BLaER1 treated with 17β-estradiol and CSF1 and Interleukin-3, amounts not matched to agents 10 nM and 100 nM (cell line): ENCODE results near the gene MTA1.

ENCODE experiments used
- H3K27ac ChIP-seq, 11 experiments: shearing (Covaris generic); formaldehyde crosslinking; 2 replicates each; pipeline ENCODE4 v1.8.1; 2022
- H3K27me3 ChIP-seq, 11 experiments: shearing (Covaris generic); formaldehyde crosslinking; 2 replicates each; pipeline ENCODE4 v1.8.1; 2022
- H3K36me3 ChIP-seq, 11 experiments: shearing (Covaris generic); formaldehyde crosslinking; 2 replicates each; pipeline ENCODE4 v1.8.1; 2022
- H3K4me1 ChIP-seq, 10 experiments: shearing (Covaris generic); formaldehyde crosslinking; 2 replicates each; pipeline ENCODE4 v1.8.1; 2022
- H3K4me2 ChIP-seq, 11 experiments: shearing (Covaris generic); formaldehyde crosslinking; 2 replicates each; pipeline ENCODE4 v1.8.1; 2022
- H3K4me3 ChIP-seq, 10 experiments: shearing (Covaris generic); formaldehyde crosslinking; 2 replicates each; pipeline ENCODE4 v1.8.1; 2022
- H3K9ac ChIP-seq, 11 experiments: shearing (Covaris generic); formaldehyde crosslinking; 2 replicates each; pipeline ENCODE4 v1.8.1; 2022
- H3K9me3 ChIP-seq, 11 experiments: shearing (Covaris generic); formaldehyde crosslinking; replicated peaks in 1 of 11; 2 replicates each; pipeline ENCODE4 v1.8.1; 2022
- H4K20me1 ChIP-seq, 11 experiments: shearing (Covaris generic); formaldehyde crosslinking; 2 replicates each; pipeline ENCODE4 v1.8.1; 2022
- Cebpa-rat ChIP-seq, 11 experiments: shearing (Covaris generic); IDR thresholded peaks; 2 replicates each; pipeline ENCODE4 v1.8.1; 2022

MTA1 gene

DNA sequence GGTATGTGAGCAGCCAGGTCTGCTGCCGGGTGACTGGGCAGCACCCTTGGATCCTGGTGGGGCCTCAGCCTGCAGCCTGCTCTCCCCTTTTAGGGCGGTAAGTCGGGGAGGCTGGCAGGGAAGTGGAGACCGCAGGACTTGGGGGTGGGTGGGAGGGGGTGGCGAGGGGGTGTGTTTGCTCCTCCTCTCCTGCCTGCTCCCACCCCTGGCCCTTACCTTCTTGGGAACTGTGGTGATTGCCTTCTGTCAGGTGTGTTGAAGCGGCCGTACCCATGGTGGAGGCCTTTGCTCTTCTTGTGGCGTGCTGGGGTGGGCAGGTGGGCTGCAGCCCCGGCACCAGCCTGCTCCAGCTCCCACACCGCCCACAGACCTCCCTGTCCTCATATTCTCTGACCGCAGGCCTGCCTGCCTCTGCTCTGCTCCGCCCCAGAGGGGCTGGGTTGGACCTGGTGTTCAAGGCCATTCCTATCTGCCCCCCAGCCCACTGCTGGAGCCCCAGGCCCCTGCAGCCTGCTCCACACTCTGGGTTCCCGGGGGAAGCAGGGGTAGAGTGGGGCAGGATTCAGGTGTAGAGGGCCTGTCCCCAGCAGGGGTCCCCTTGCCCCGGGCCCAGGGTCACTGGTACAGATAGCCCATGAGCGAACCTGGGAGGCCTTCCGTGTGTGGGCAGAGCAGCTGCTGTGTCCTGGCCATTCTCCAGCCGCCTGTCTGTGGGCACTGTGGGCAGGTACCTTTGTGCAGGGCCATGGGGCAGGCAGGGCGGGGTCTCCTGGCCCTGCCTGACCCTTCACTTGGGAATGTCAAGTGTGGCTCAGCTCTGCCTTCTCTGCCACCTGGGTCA is 76.6 kb downstream of the MTA1 start:
- no peaks in the 10 kb centered on the region for H3K27me3 ChIP-seq
- H3K9me3 ChIP-seq: no peaks in the 10 kb centered on the region
- peaks cover 0 to 84% (median 13%) of the 10 kb centered on the region in 11 experiments; a peak in 17 of 22 replicates for H4K20me1 ChIP-seq
- no peak for TF ChIP-seq Cebpa-rat (IDR thresholded peaks at IDR 0.05)
- no peak overlapping the region for H3K27ac ChIP-seq
- no peak overlapping the region for H3K4me2 ChIP-seq
- H3K36me3 ChIP-seq: peaks cover 0 to 52% (median 12%) of the 10 kb centered on the region in 11 experiments; a peak in 14 of 22 replicates
- H3K4me3 ChIP-seq: no peak overlapping the region
- peaks cover 0 to 13% (median 10%) of the 10 kb centered on the region in 10 experiments; a peak in 17 of 20 replicates for H3K4me1 ChIP-seq
- H3K9ac ChIP-seq: no peak overlapping the region; a peak in 1 of 22 replicates

DNA sequence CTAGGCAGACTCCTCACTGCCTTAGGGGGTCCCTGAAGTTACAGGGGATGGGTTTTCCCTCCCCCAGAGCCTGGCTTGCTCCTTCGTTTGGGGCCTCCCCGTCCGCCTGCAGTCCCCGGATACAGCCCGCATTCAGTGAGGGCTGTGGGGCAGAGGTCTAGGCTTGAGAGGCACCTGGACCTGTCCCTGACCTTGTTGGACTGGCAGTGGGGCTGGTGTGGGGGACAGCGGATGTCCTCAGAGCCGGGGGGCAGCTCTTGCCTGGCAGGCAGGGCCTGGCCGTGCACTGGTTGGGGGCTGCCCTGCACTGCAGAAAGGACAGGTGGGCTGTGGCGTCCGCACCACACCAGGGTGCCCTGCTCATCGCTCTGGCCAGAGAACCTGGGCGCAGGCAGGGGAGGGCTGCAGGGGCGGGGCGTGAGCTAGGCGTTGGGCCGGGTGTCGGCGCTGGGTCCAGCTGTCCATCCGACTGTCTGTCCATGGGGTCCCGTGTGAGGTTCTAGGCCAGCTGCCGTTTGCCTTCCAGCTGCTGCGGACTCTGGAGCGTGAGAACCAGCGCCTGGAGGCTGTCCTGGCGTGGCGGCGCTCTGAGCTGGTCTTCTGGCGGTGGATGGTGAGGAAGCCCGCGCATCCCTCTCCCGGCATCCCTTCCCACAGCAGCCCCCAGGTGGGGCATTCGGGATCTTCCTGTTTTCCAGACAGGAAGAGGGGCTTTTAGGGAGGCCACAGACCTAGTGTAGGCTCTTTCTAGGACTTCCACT is 77.4 kb downstream of the MTA1 start:
- Histone ChIP-seq H3K4me1 (peaks cover 0 to 9% (median 6%) of the 10 kb centered on the region in 10 experiments; a peak in 17 of 20 replicates), H3K4me3 (no peak overlapping the region), H3K9ac (no peak overlapping the region), H3K27ac (no peak overlapping the region), H3K4me2 (no peak overlapping the region), H3K27me3 (no peaks in the 10 kb centered on the region), H3K9me3 (no peaks in the 10 kb centered on the region), H4K20me1 (peaks cover 0 to 81% (median 10%) of the 10 kb centered on the region in 11 experiments; a peak in 17 of 22 replicates), H3K36me3 (peaks cover 0 to 50% (median 12%) of the 10 kb centered on the region in 11 experiments; a peak in 14 of 22 replicates)
- no peak for TF ChIP-seq Cebpa-rat (IDR thresholded peaks at IDR 0.05)

DNA sequence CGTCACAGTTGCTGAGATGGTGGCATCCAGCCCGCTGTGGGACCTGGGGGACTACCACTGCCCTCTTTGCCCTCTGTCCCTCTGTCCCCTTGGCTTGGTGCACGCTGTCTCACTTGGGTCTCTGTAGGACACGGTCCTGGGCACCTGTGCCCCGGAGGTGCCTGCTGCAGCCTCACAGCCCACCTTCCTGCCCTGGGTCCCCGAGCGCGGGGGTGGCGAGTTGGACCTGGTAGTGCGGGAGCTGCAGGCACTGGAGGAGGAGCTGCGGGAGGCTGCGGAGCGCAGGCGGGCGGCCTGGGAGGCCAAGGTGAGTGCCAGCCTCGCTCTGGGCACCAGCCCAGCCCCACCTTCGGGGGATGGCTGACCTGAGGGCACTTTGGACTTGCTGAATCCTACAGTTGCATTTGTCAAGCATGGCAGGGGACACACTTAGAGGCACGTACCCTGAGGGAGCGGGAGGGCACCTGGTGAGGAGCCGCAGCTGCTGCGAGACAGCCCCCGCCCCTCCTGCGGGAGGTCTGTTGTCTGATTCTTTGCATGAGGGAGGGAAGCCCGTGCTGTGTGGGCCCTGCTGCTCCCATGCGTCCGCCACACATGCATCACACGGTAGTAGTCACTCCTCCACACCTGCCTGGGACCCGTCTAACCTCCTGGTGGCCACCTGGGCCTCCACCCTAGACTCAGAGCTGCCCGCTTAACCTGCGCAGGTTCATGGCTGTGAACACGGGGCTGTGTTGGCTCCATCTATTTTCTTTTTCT is 78.2 kb downstream of the MTA1 start:
- peaks cover 0 to 77% (median 2%) of the 10 kb centered on the region in 11 experiments; a peak in 10 of 22 replicates for H4K20me1 ChIP-seq
- no peak for TF ChIP-seq Cebpa-rat (IDR thresholded peaks at IDR 0.05)
- peaks cover 0 to 42% (median 12%) of the 10 kb centered on the region in 11 experiments; a peak in 14 of 22 replicates for H3K36me3 ChIP-seq
- no peaks in the 10 kb centered on the region for H3K27me3 ChIP-seq
- H3K4me2 ChIP-seq: no peak overlapping the region
- no peak overlapping the region for H3K27ac ChIP-seq
- H3K4me3 ChIP-seq: no peak overlapping the region
- no peaks in the 10 kb centered on the region for H3K9me3 ChIP-seq
- peaks cover 0 to 7% (median 3%) of the 10 kb centered on the region in 10 experiments; a peak in 7 of 20 replicates for H3K4me1 ChIP-seq
- H3K9ac ChIP-seq: 0 out of 22 replicates have a peak overlapping the region, but pooled peaks of 1 of the 11 experiments have one; percentile 13

DNA sequence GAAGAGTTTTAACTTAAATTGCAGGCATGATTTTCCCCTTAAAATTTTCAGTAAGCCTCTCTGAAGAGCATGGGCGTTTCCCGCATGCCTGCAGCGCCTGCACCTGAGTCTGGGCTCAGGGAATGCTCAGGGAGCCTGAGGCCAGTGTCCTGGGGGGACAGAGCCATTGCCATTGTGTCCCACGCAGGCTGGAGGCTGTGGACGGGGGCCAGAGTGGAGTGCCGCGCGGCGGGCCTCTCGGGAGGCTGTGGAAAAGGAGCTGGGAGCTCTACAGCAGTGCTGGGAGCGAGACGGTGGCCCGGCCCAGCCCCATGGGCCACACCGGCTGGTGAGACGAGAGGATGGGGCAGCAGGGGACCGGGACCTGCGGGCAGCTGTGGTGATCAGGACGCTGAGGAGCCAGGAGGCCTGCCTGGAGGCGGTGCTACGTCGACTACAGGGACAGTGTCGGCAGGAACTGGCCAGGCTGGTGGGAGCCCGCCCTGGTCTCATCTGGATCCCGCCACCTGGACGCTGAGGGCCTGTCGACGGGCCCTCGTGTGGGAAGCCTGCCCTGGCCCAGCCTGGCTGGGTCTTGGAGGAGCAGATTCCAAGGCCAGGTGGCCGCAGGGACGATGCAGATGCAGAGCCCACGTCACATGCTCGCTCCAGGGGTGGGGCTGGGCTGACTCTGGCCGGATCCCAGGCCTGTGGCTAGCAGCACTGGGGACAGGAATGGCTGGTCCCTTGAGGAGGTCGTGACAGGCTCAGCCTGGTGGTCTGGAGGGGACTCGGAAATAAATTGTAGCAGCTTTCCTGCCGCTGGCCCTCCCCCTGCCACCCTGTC is 79.0 kb downstream of the MTA1 start:
- no peak for TF ChIP-seq Cebpa-rat (IDR thresholded peaks at IDR 0.05)
- no peaks in the 10 kb centered on the region for H3K9me3 ChIP-seq
- H3K4me2 ChIP-seq: no peak overlapping the region
- no peak overlapping the region for H3K27ac ChIP-seq
- H3K9ac ChIP-seq: no peak overlapping the region
- H3K27me3 ChIP-seq: no peaks in the 10 kb centered on the region
- peaks cover 0 to 76% (median 0%) of the 10 kb centered on the region in 11 experiments; a peak in 10 of 22 replicates for H4K20me1 ChIP-seq
- peaks cover 0 to 38% (median 11%) of the 10 kb centered on the region in 11 experiments; a peak in 13 of 22 replicates for H3K36me3 ChIP-seq
- H3K4me3 ChIP-seq: no peak overlapping the region
- H3K4me1 ChIP-seq: peaks cover 0 to 15% (median 6%) of the 10 kb centered on the region in 10 experiments; a peak in 10 of 20 replicates

DNA sequence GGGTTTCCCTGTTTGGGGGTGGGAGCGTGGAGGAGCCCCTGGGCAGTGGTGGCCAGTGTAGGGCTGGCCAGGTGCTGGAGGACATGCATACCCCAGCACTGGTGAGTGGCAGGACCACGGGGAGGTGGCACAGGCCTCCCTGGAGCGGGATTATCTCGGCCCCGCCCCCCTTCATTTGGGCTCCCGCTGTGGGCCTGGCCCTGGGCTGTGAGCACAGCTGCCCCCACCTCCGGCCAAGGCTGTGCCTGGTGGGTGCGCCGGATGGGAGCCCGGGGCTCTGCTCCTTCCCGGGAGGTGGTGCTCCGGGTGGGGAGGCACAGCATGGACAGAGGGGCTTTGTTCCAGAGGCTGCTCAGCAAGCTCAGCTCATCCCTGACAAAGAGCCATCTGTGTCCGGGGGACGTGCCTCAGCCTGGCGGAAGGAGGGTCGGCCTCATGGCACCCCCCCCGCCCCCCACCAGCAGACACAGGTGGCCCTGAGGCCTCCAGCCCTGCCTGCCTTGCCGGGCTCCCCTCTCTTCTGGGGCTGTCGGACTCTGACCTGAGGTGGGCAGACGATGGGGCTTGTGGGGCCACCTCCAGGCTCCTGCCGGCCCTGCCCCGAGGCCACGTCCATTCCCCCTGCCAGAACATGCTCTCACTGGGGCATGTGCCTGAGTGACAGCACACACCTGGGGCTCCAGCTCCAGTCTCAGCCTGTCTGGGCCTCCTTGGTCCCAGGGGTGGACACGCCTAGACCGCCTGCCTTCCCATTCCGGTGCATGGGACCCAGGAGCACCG is 79.8 kb downstream of the MTA1 start:
- Histone ChIP-seq H3K36me3 (peaks cover 0 to 35% (median 11%) of the 10 kb centered on the region in 11 experiments; a peak in 13 of 22 replicates), H3K4me2 (no peak overlapping the region)

DNA sequence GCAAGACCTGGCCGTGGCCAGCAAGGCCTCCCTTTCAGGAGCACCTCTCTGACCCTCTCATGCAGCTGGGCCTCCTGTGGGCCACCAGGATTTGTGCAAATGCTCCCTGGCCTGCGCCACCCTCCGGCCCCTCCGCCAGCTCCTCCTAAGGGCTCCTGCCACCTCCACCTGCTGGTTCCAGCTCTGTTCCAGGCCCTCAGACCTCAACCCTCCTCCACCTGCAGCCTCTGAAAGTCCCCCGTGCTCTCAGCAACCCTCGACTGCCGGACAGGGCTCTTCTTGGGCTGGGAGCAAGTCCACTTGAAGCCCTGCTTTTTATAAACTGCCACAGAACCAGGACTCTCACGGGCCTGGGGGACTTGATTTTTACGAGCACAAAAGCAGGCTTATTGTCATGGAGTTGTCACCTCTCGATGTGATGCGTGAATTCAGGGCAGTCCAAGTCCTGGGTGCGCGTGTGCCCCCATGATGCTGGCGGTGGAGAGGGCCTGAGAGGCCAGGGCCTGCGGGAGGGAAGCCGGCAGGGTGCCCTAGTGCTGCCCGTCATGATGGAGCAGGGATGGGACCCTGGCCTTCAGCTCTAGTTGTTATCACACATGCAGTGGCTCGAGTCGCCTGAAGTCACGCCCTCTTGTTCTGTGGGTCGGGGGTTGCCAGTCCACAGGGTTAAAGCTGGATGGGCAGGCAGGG is 80.6 kb downstream of the MTA1 start:
- peaks cover 0 to 30% (median 19%) of the 10 kb centered on the region in 10 experiments; a peak in 17 of 20 replicates for H3K4me1 ChIP-seq

More for the DNA sequence above, 79.8 kb downstream of the MTA1 start:
- Histone ChIP-seq H3K9ac (no peak overlapping the region), H3K27me3 (no peaks in the 10 kb centered on the region), H4K20me1 (peaks cover 0 to 71% (median 0%) of the 10 kb centered on the region in 11 experiments; a peak in 9 of 22 replicates), H3K27ac (no peak overlapping the region), H3K9me3 (no peaks in the 10 kb centered on the region), H3K4me3 (no peak overlapping the region), H3K4me1 (peaks cover 0 to 23% (median 12%) of the 10 kb centered on the region in 10 experiments; a peak in 17 of 20 replicates)
- TF ChIP-seq Cebpa-rat (IDR thresholded peaks at IDR 0.05): no peak

More for the DNA sequence above, 80.6 kb downstream of the MTA1 start:
- H3K4me3 ChIP-seq: no peak overlapping the region
- H3K27me3 ChIP-seq: no peaks in the 10 kb centered on the region; a peak in 1 of 22 replicates
- H3K9me3 ChIP-seq: no peaks in the 10 kb centered on the region
- peaks cover 0 to 64% (median 0%) of the 10 kb centered on the region in 11 experiments; a peak in 8 of 22 replicates for H4K20me1 ChIP-seq
- peak overlapping the region in 1 of 11 experiments; percentile 36; a peak in 2 of 22 replicates for H3K9ac ChIP-seq
- H3K27ac ChIP-seq: 0 out of 22 replicates have a peak overlapping the region, but pooled peaks of 1 of the 11 experiments have one; percentile 14
- H3K4me2 ChIP-seq: no peak overlapping the region
- no peak for TF ChIP-seq Cebpa-rat (IDR thresholded peaks at IDR 0.05)
- peaks cover 0 to 32% (median 11%) of the 10 kb centered on the region in 11 experiments; a peak in 12 of 22 replicates for H3K36me3 ChIP-seq
